HTERT RPE-1 (cell line): ENCODE data around the gene CDC14B.

Source experiments
- in situ Hi-C: fragments of 300-500 bp; cut with MboI; formaldehyde crosslinking; loops from 4 replicates; pipeline ENCODE4 v1.14.3; 2020; ENCODE audit warnings: low sequenced_read_pairs

CDC14B gene

GRCh38 chr9:96453625-96454024, 166.0 kb downstream of the CDC14B start:
- in situ Hi-C loops, result no loop called here

DNA sequence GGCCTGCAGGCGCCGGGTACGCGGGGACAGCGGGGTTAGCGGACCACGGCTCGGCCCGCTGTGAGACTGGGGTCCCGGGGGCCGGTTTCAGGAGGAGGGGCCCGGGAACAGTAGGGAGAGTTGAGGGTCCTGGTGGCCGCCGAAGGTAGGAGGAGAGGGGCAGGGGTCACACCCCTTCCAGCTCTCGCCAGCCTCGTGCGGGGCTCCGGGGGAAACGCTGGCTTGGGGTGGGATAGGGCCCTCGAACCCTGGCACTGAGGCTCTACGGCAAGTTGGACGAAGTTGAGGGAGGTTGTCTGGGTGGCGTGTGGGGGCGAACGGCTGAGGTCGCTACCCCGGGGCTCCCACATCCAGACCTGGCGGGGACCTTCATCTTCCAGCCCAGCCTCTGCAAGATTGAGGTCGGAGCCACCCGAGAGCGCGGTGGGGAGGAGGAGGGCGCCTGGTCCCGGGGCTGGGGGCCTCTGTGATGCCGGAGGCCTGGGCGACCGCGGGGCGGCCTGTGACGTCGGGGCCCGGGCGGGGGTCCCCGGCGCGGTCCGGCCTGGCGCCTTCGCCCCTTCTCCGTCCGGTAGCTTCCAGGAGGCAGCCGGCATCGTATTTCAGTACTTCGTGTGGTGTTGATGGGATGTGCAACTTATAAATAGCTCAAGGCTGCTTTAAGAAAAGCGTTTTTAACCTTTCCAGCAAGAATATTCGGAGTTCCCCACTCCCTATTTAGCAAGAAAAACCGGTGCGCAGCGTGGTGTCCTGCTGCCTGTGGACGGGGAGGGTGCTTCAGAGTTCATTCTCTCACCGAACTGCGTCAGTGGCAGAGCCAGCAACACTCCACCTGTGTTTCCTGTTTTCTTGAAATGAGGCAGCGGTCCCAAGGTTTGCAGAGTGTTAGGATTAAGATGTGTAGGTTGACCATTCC, 168.8 kb downstream of the CDC14B start:
- in situ Hi-C loops, result no loop called here
